Stimulated activated memory B cell treated with anti-CD40 and anti-IgM and Interleukin-4, amounts not matched to agents 10 μg/mL and 1 μg/mL and 100 μg/mL, for 72 hours (primary cell): Measurements from ENCODE around the gene RER1.

ENCODE experiments used
- ATAC-seq: fragments of 150-1000 bp; cut with Tn5 transposase; 2 replicates; pipeline ENCODE4 v1.10.0; 2021
- H3K27ac Mint-ChIP-seq: one replicate; pipeline ENCODE4 v1.8.0; 2022; ENCODE audit warnings: mild to moderate bottlenecking, mixed read lengths
- H3K27me3 Mint-ChIP-seq: one replicate; pipeline ENCODE4 v1.8.0; 2022; ENCODE audit warnings: mixed read lengths
- H3K36me3 Mint-ChIP-seq: one replicate; pipeline ENCODE4 v1.8.0; 2022; ENCODE audit warnings: mixed read lengths
- H3K4me1 Mint-ChIP-seq: one replicate; pipeline ENCODE4 v1.8.0; 2022; ENCODE audit warnings: mixed read lengths
- H3K4me3 Mint-ChIP-seq: one replicate; pipeline ENCODE4 v1.8.0; 2022; ENCODE audit warnings: mild to moderate bottlenecking, moderate library complexity, mixed read lengths
- H3K9me3 Mint-ChIP-seq: one replicate; pipeline ENCODE4 v1.8.0; 2022; ENCODE audit warnings: mixed read lengths

RER1 gene

GRCh38 chr1:2378956-2379732, 12.5 kb upstream of the RER1 start:
- Mint-ChIP-seq H3K27me3 (no peaks in the 10 kb centered on the region), H3K27ac (peak overlapping the region; percentile 85), H3K4me3 (peak overlapping the region; percentile 48), H3K36me3 (no peaks in the 10 kb centered on the region), H3K9me3 (no peaks in the 10 kb centered on the region), H3K4me1 (peaks cover 32% of the 10 kb centered on the region)
- no peak for ATAC-seq

GRCh38 chr1:2379733-2380404, 11.8 kb upstream of the RER1 start:
- Mint-ChIP-seq H3K4me3 (peak overlapping the region; percentile 48), H3K4me1 (peaks cover 31% of the 10 kb centered on the region), H3K27me3 (no peaks in the 10 kb centered on the region), H3K36me3 (no peaks in the 10 kb centered on the region), H3K27ac (peak overlapping the region; percentile 85), H3K9me3 (no peaks in the 10 kb centered on the region)
- ATAC-seq = peak; percentile 77

DNA sequence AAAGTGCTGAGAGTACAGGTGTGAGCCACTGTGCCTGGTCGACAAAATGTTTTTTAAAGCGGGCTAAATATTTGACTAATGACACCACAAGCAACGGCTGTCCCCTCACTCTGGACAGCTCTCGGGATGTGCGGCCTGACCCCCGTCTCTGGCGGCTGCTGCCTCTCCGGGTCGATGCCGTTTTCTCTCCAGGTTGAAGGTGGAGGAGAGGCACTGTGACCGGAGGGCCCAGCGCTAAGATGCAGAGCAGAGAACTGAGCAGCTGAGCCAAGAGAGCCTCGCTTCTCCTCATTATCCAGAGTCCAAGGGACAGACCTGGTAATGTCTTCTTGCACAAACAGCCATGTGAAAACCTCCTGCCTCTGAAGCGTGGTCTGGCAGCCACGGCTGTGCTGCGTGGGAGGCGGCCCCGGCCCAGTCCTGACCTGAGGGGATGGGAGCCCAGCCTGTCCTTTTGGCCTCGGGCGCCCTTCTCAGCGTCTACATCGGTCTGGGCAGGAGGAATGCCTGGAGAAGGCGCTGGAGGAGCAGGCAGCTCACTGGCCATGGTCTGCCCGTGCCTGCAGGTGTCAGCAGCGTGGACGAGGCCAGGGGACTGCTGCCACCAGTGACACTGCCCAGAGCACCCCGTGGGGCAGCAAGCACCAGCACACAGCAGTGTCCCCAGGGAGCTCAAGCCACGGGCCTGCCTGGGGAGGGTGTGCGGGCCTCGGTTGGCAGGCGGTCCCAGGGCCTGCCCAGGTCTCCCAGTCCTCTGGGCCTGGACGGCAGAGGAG, 10.6 kb upstream of the RER1 start:
- ATAC-seq = no peak
- Mint-ChIP-seq H3K27ac (no peak overlapping the region), H3K4me1 (peaks cover 35% of the 10 kb centered on the region), H3K36me3 (peaks cover 4% of the 10 kb centered on the region), H3K27me3 (no peaks in the 10 kb centered on the region), H3K4me3 (no peak overlapping the region), H3K9me3 (no peaks in the 10 kb centered on the region)

GRCh38 chr1:2381741-2382620, 9.7 kb upstream of the RER1 start:
- H3K27me3 Mint-ChIP-seq = no peaks in the 10 kb centered on the region
- peak; percentile 84 for ATAC-seq
- H3K4me3 Mint-ChIP-seq = no peak overlapping the region
- no peaks in the 10 kb centered on the region for H3K9me3 Mint-ChIP-seq
- H3K27ac Mint-ChIP-seq = peak overlapping the region; percentile 17
- peaks cover 7% of the 10 kb centered on the region for H3K36me3 Mint-ChIP-seq
- H3K4me1 Mint-ChIP-seq = peaks cover 43% of the 10 kb centered on the region

GRCh38 chr1:2382621-2383361, 8.8 kb upstream of the RER1 start:
- Mint-ChIP-seq H3K4me1 (peaks cover 43% of the 10 kb centered on the region), H3K4me3 (no peak overlapping the region), H3K36me3 (peaks cover 7% of the 10 kb centered on the region), H3K27ac (no peak overlapping the region), H3K9me3 (no peaks in the 10 kb centered on the region), H3K27me3 (no peaks in the 10 kb centered on the region)
- ATAC-seq = no peak

DNA sequence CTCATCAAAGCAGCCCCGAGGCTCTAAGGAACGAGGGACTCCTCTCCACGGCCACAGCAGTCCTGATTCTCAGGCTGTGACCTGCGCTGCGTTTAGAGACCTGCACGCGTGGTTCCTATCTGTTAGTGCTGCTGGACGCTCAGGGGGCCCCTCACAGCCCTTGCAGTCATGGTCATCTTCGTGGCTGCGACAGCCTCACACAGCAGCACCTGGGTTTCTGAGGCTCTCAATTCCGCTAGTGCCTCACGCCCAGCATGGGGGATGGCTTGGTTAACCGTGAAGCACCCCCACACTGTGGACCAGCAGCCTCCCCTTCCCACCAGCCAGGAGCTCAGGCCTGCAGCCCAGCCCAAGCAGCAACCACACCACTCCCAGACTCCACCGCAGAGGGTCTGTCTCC, 8.1 kb upstream of the RER1 start:
- Mint-ChIP-seq H3K9me3 (no peaks in the 10 kb centered on the region), H3K27me3 (no peaks in the 10 kb centered on the region), H3K27ac (peak overlapping the region; percentile 13), H3K4me1 (peaks cover 43% of the 10 kb centered on the region), H3K4me3 (no peak overlapping the region), H3K36me3 (peaks cover 7% of the 10 kb centered on the region)
- no peak for ATAC-seq

- H3K4me3 Mint-ChIP-seq = no peak overlapping the region
- ATAC-seq = no peak
- H3K27ac Mint-ChIP-seq = peak overlapping the region; percentile 13
- no peaks in the 10 kb centered on the region for H3K9me3 Mint-ChIP-seq
- peaks cover 7% of the 10 kb centered on the region for H3K36me3 Mint-ChIP-seq
- H3K4me1 Mint-ChIP-seq = peaks cover 36% of the 10 kb centered on the region
- no peaks in the 10 kb centered on the region for H3K27me3 Mint-ChIP-seq
Measured at GRCh38 chr1:2384130-2384860, 7.3 kb upstream of the RER1 start.

DNA sequence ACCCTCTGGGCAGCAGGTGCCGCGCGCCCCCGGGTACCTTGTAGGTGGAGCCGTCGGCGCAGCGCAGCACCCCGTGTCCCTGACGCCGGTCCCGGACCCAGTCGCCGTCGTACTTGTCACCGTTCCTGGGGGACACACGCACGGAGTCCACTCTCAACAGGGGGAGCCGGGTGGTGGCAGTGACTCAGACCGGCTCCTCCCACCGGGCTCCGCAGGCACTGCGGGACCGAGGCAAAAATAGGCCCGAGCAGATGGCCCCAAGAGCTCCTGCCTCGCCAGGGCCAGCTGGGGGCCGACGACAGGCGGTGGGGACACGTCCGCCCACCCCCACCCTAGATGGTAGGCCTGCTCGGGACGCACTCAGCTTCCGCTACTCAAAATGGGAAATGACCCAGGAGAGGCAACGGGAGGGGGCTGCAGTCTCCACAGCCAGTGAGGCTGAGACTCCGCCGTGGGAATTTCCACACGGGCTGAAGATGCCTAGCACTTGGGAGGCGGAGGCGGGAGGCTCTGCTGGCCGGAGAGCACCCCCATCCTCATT, 6.6 kb upstream of the RER1 start:
- H3K36me3 Mint-ChIP-seq = peaks cover 7% of the 10 kb centered on the region
- H3K4me1 Mint-ChIP-seq = peaks cover 35% of the 10 kb centered on the region
- H3K27me3 Mint-ChIP-seq = no peaks in the 10 kb centered on the region
- ATAC-seq = no peak
- H3K27ac Mint-ChIP-seq = no peak overlapping the region
- no peaks in the 10 kb centered on the region for H3K9me3 Mint-ChIP-seq
- no peak overlapping the region for H3K4me3 Mint-ChIP-seq

- no peak for ATAC-seq
- Mint-ChIP-seq H3K27me3 (no peaks in the 10 kb centered on the region), H3K4me3 (no peak overlapping the region), H3K9me3 (no peaks in the 10 kb centered on the region), H3K4me1 (peaks cover 38% of the 10 kb centered on the region), H3K36me3 (peaks cover 7% of the 10 kb centered on the region), H3K27ac (peak overlapping the region; percentile 87)
Measured at GRCh38 chr1:2385606-2386280, 5.9 kb upstream of the RER1 start.

GRCh38 chr1:2386636-2387611, 4.7 kb upstream of the RER1 start:
- peak overlapping the region; percentile 68 for H3K4me3 Mint-ChIP-seq
- no peak for ATAC-seq
- no peaks in the 10 kb centered on the region for H3K9me3 Mint-ChIP-seq
- H3K27me3 Mint-ChIP-seq = no peaks in the 10 kb centered on the region
- H3K27ac Mint-ChIP-seq = peak overlapping the region; percentile 87
- peaks cover 7% of the 10 kb centered on the region for H3K36me3 Mint-ChIP-seq
- H3K4me1 Mint-ChIP-seq = peaks cover 34% of the 10 kb centered on the region

DNA sequence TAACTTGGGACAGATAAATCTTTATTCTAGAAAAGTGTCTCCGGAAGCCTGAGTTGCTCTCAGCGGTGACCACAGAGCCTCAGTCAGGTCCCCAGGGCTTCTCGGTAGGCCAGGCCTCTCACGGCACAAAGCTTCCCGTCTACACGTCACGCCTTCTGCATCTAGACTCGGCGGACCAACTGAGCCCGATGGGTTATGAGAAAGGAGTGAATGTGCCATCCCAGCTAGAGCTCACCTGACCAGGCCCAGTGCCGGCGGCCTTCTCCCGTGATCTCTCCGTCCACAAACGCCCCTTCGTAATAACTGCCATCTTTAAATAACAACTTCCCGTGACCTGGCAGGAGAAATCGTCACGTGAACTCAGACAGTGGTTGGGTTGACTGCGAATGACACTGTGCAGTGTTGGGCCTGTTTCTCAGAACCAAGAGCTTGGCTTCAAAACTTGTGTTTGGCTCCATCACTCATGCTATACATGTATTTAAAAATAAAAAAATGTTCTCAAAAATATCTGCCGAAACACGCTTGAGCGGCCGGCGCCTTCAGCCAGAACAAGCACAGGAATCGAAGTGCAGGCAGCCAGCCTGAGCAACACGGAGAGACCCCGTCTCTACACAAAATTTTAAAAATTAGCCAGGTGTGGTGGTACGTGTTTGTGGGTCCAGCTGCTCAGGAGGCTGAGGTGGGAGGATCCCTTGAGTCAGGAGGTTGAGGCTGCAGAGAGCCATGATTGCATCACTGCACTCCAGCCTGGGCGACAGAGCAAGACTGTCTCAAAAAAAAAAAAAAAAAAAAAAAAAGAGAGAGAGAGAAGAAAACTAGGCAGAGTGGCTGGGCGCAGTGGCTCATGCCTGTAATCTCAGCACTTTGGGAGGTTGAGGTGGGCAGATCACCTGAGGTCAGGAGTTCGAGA, 3.4 kb upstream of the RER1 start:
- Mint-ChIP-seq H3K9me3 (no peaks in the 10 kb centered on the region), H3K27ac (peak overlapping the region; percentile 87), H3K36me3 (peaks cover 16% of the 10 kb centered on the region), H3K4me1 (peaks cover 42% of the 10 kb centered on the region), H3K4me3 (peak overlapping the region; percentile 68), H3K27me3 (no peaks in the 10 kb centered on the region)
- peak; percentile 59 for ATAC-seq
